H9 (cell line): ENCODE results near the gene ANKRD27. TPM values are rescaled to one million over a fixed set of nuclear protein-coding genes. Genes with fewer than 3 reads are reported as not detected.

Experiments
- DNase-seq: peaks from one replicate; pipeline ENCODE4 v3.0.0-alpha.2; 2017
- H2AFZ ChIP-seq: one replicate; pipeline ENCODE4 v1.6.1; 2013; ENCODE audit warnings: mild to moderate bottlenecking, low read length, control low read depth, moderate library complexity
- H2AK5ac ChIP-seq: 2 replicates; pipeline ENCODE4 v1.6.1; 2013; ENCODE audit warnings: low read length, control low read depth, mixed read lengths; ENCODE audit not compliant: insufficient read length
- H2BK120ac ChIP-seq: one replicate; pipeline ENCODE4 v1.6.1; 2013; ENCODE audit warnings: low read depth, mild to moderate bottlenecking, low read length, control low read depth, inconsistent platforms; ENCODE audit not compliant: poor library complexity, severe bottlenecking
- H2BK12ac ChIP-seq: 2 replicates; pipeline ENCODE4 v1.6.1; 2013; ENCODE audit warnings: low read length, control low read depth, mixed read lengths, low read depth; ENCODE audit not compliant: insufficient read length
- H2BK15ac ChIP-seq: 2 replicates; pipeline ENCODE4 v1.6.1; 2013; ENCODE audit warnings: low read depth, low read length, control low read depth
- H2BK20ac ChIP-seq: one replicate; pipeline ENCODE4 v1.6.1; 2013; ENCODE audit warnings: low read depth, mild to moderate bottlenecking, low read length, control low read depth, inconsistent platforms; ENCODE audit not compliant: poor library complexity, severe bottlenecking
- H2BK5ac ChIP-seq: 2 replicates; pipeline ENCODE4 v1.6.1; 2013; ENCODE audit warnings: low read length, control low read depth, mixed read lengths; ENCODE audit not compliant: insufficient read length
- H3K14ac ChIP-seq: 2 replicates; pipeline ENCODE4 v1.6.1; 2013; ENCODE audit warnings: low read length, control low read depth; ENCODE audit not compliant: insufficient read depth
- H3K18ac ChIP-seq: 2 replicates; pipeline ENCODE4 v1.6.1; 2013; ENCODE audit warnings: low read depth, mild to moderate bottlenecking, mixed read lengths, low read length, control low read depth; ENCODE audit not compliant: insufficient read length
- H3K23ac ChIP-seq: 2 replicates; pipeline ENCODE4 v1.6.1; 2013; ENCODE audit warnings: low read length, control low read depth, mixed read lengths, low read depth; ENCODE audit not compliant: insufficient read length
- H3K23me2 ChIP-seq: 2 replicates; pipeline ENCODE4 v1.6.1; 2013; ENCODE audit warnings: low read depth, mild to moderate bottlenecking, mixed read lengths, low read length, control low read depth; ENCODE audit not compliant: insufficient read length, poor library complexity, severe bottlenecking
- H3K27ac ChIP-seq: 2 replicates; pipeline ENCODE4 v1.5.1; 2013; ENCODE audit warnings: low read length, control low read depth, mixed read lengths, low read depth; ENCODE audit not compliant: insufficient read length
- H3K27me3 ChIP-seq: 2 replicates; pipeline ENCODE4 v1.6.1; 2013; ENCODE audit warnings: low read length, control low read depth, inconsistent platforms; ENCODE audit not compliant: insufficient read depth
- H3K4ac ChIP-seq: 2 replicates; pipeline ENCODE4 v1.6.1; 2013; ENCODE audit warnings: low read depth, mild to moderate bottlenecking, control low read depth, inconsistent platforms, low read length, moderate library complexity
- H3K4me1 ChIP-seq: 2 replicates; pipeline ENCODE4 v1.6.1; 2013; ENCODE audit warnings: low read length, control low read depth, inconsistent platforms; ENCODE audit not compliant: insufficient read depth
- H3K4me2 ChIP-seq: 2 replicates; pipeline ENCODE4 v1.6.1; 2013; ENCODE audit warnings: low read length, control low read depth, mixed read lengths; ENCODE audit not compliant: insufficient read length, insufficient read depth
- H3K56ac ChIP-seq: 2 replicates; pipeline ENCODE4 v1.6.1; 2013; ENCODE audit warnings: low read depth, mild to moderate bottlenecking, mixed read lengths, low read length, control low read depth; ENCODE audit not compliant: insufficient read length
- H3K79me1 ChIP-seq: 2 replicates; pipeline ENCODE4 v1.6.1; 2013; ENCODE audit warnings: low read depth, mild to moderate bottlenecking, moderate library complexity, low read length, control low read depth, inconsistent platforms; ENCODE audit not compliant: insufficient read depth, poor library complexity, severe bottlenecking
- H3K79me2 ChIP-seq: 2 replicates; pipeline ENCODE4 v1.6.1; 2013; ENCODE audit warnings: low read length, control low read depth, inconsistent platforms; ENCODE audit not compliant: insufficient read depth
- H3K9ac ChIP-seq: 2 replicates; pipeline ENCODE4 v1.6.1; 2013; ENCODE audit warnings: low read length, control low read depth, mixed read lengths; ENCODE audit not compliant: insufficient read length; ENCODE audit errors: extremely low read depth
- H3K9me3 ChIP-seq: one replicate; pipeline ENCODE4 v1.6.1; 2013; ENCODE audit warnings: low read depth, low read length, inconsistent platforms; ENCODE audit not compliant: control insufficient read depth
- H3T11ph ChIP-seq: one replicate; pipeline ENCODE4 v1.6.1; 2013; ENCODE audit warnings: mild to moderate bottlenecking, low read length, control low read depth, inconsistent platforms
- H4K20me1 ChIP-seq: one replicate; pipeline ENCODE4 v1.6.1; 2013; ENCODE audit not compliant: control insufficient read depth, insufficient read length, insufficient read depth
- H4K5ac ChIP-seq: 2 replicates; pipeline ENCODE4 v1.6.1; 2013; ENCODE audit warnings: low read depth, mild to moderate bottlenecking, mixed read lengths, low read length, control low read depth; ENCODE audit not compliant: insufficient read length
- H4K8ac ChIP-seq: replicated peaks from 2 replicates; pipeline ENCODE4 v1.6.1; 2013; ENCODE audit warnings: low read length, control low read depth, mixed read lengths, low read depth; ENCODE audit not compliant: insufficient read length
- H4K91ac ChIP-seq: 2 replicates; pipeline ENCODE4 v1.6.1; 2013; ENCODE audit warnings: low read depth, mild to moderate bottlenecking, moderate library complexity, mixed read lengths, low read length, control low read depth; ENCODE audit not compliant: insufficient read length
- H3K27ac Mint-ChIP-seq, 3 experiments: 2 replicates in 2 of 3; 3 replicates in 1 of 3; pipeline ENCODE4 v1.8.0; 2020 to 2021; ENCODE audit warnings: mixed read lengths in 3 of 3, mild to moderate bottlenecking in 1 of 3, moderate library complexity in 1 of 3
- H3K27me3 Mint-ChIP-seq: 2 replicates; pipeline ENCODE4 v1.8.0; 2021; ENCODE audit warnings: low read depth, mild to moderate bottlenecking, moderate library complexity, mixed read lengths
- H3K36me3 Mint-ChIP-seq, 3 experiments: 2 replicates in 2 of 3; 3 replicates in 1 of 3; pipeline ENCODE4 v1.8.0; 2020 to 2021; ENCODE audit warnings: low read depth in 3 of 3, mixed read lengths in 3 of 3; ENCODE audit not compliant: insufficient read depth in 1 of 3
- H3K4me1 Mint-ChIP-seq, 2 experiments: 2 replicates each; pipeline ENCODE4 v1.8.0; 2020; ENCODE audit warnings: mixed read lengths in 2 of 2
- H3K4me3 Mint-ChIP-seq, 2 experiments: 2 replicates in 1 of 2; 3 replicates in 1 of 2; pipeline ENCODE4 v1.8.0; 2020 to 2021; ENCODE audit warnings: mild to moderate bottlenecking in 2 of 2, mixed read lengths in 2 of 2, moderate library complexity in 1 of 2
- H3K9me3 Mint-ChIP-seq, 2 experiments: 2 replicates in 1 of 2; 3 replicates in 1 of 2; pipeline ENCODE4 v1.8.0; 2020; ENCODE audit warnings: mild to moderate bottlenecking in 2 of 2, mixed read lengths in 2 of 2, moderate library complexity in 1 of 2
- CTCF ChIP-seq: fragments of 200-600 bp; sonication (generic); conservative IDR thresholded peaks from 3 replicates; pipeline ENCODE4 v1.8.0; 2021; ENCODE audit warnings: antibody characterized with exemption, mild to moderate bottlenecking
- WGBS: extraction: QIAGEN DNeasy Blood & Tissue Kit; methylation state at CpG from one replicate; pipeline ENCODE4 v1.1.7; 2013; ENCODE audit warnings: missing lambda C conversion rate, low lambda C conversion rate, mixed read lengths; ENCODE audit not compliant: insufficient read length; ENCODE audit errors: extremely low coverage; 5-methylcytosine and 5-hydroxymethylcytosine counted together
- total RNA-seq: library from RNA; stranded (reverse); gene quantifications from 2 replicates; pipeline ENCODE4 v1.2.1, GENCODE V29; 2021

Gene ANKRD27
- total RNA-seq, 1 experiment from 2014 or later: 40.7 TPM

- no peaks in the 10 kb centered on the region for H3K4me1 ChIP-seq
- H3T11ph ChIP-seq: no peak overlapping the region
- H3K23me2 ChIP-seq: no peaks in the 10 kb centered on the region
- no peak overlapping the region for H3K4me3 Mint-ChIP-seq
- H3K23ac ChIP-seq: no peak overlapping the region
- no peaks in the 10 kb centered on the region for H3K27me3 ChIP-seq
- H3K79me2 ChIP-seq: peaks cover 4% of the 10 kb centered on the region; the same call in 1 of the 2 replicates
- DNase-seq: no peak
- no peak overlapping the region for H2BK5ac ChIP-seq
- no peak overlapping the region for H4K5ac ChIP-seq
- no peak for TF ChIP-seq CTCF
- H3K79me1 ChIP-seq: peaks cover 4% of the 10 kb centered on the region
- no peak overlapping the region for H3K14ac ChIP-seq
- H3K9me3 ChIP-seq: no peaks in the 10 kb centered on the region
- H3K36me3 Mint-ChIP-seq: peaks cover 0 to 12% (median 3%) of the 10 kb centered on the region in 3 experiments; a peak in 5 of 7 replicates
- H4K91ac ChIP-seq: no peak overlapping the region
- H4K20me1 ChIP-seq: no peaks in the 10 kb centered on the region
- no peak overlapping the region for H3K9ac ChIP-seq
- H3K4ac ChIP-seq: no peak overlapping the region
- no peak overlapping the region for H3K27ac Mint-ChIP-seq
- no peak overlapping the region for H4K8ac ChIP-seq
- H3K9me3 Mint-ChIP-seq: no peaks in the 10 kb centered on the region
- H2AFZ ChIP-seq: no peak overlapping the region
- no peak overlapping the region for H3K4me2 ChIP-seq
- no peak overlapping the region for H2BK20ac ChIP-seq
- WGBS: no CpG with 5 or more reads among the region's 3 CpGs
- no peaks in the 10 kb centered on the region for H3K4me1 Mint-ChIP-seq
- H3K56ac ChIP-seq: no peak overlapping the region
- no peak overlapping the region for H2AK5ac ChIP-seq
- H3K18ac ChIP-seq: no peak overlapping the region
- H2BK12ac ChIP-seq: no peak overlapping the region
- H3K27ac ChIP-seq: no peak overlapping the region
- no peak overlapping the region for H2BK15ac ChIP-seq
- H3K27me3 Mint-ChIP-seq: no peaks in the 10 kb centered on the region
- H2BK120ac ChIP-seq: no peak overlapping the region
Observed at GRCh38 chr19:32662186-32662585, 12.8 kb downstream of the ANKRD27 start.
